ENCODE results near the gene PDAP1. TPM values are rescaled to one million over a fixed set of nuclear protein-coding genes. Genes with fewer than 3 reads are reported as not detected.
A peak's percentile ranks its signal among the peaks of the same experiment; 100 is the strongest.
"Not testable (repeated sequence)": the region's sequence is repeated elsewhere in the genome, so short reads cannot be mapped to it uniquely, and the experiment has no call there.

PDAP1 gene
- total and polyA plus RNA-seq, 2 donors, result 11.4 to 215 TPM

DNA sequence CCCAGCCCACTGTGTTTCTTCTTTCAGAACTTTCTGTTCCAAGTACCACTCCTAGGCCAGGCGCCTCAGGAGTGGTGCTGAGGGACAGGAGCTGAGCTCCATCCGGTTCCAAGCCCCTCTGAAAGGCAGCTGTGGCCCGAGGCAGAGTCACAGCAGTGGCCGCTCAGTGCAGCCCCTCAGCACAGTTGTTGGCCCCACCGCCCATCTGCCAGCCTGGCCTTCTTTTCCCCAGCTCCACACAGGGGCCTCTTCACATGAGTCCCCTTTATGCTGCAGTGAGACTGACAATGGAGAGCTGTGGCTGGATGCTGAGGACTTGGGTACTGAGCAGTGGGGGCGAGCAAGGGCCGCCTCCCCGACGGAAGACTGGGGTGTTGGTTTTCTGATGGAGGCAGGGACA is 9.9 kb upstream of the PDAP1 start:
- 89% methylated on average over 9 of the region's 9 CpGs for WGBS
- DNase-seq (ENCODE audit: extremely low spot score), result no peak
- Histone ChIP-seq H3K27ac (ENCODE audit: low read depth) (no peak overlapping the region), H3K36me3 (ENCODE audit: insufficient read depth) (peaks cover 13% of the 10 kb centered on the region), H3K4me3 (ENCODE audit: low read depth, low read length) (no peak overlapping the region), H3K4me1 (ENCODE audit: insufficient read depth) (no peaks in the 10 kb centered on the region)

DNA sequence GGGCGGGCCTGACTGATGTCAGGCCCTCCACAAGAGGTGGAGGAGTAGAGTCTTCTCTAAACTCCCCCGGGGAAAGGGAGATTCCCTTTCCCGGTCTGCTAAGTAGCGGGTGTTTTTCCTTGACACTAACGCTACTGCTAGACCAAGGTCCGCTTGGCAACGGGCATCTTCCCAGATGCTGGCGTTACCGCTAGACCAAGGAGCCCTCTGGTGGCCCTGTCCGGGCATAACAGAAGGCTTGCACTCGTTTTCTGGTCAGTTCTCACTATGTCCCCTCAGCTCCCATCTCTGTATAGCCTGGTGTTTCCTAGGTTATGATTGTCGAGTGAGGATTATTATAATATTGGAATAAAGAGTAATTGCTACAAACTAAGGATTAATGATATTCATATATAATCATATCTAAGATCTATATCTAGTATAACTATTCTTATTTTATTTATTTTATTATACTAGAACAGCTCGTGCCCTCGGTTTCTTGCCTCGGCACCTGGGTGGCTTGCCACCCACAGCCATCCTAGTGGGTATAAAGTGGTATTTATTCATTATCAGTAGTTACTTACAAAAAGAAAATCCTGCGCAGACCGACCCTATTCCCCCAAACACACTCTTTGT is 7.2 kb upstream of the PDAP1 start:
- not testable (repeated sequence) for H3K27ac ChIP-seq (ENCODE audit: low read depth); H3K4me1 ChIP-seq (ENCODE audit: insufficient read depth); H3K4me3 ChIP-seq (ENCODE audit: low read depth, low read length); DNase-seq (ENCODE audit: extremely low spot score)
- H3K36me3 ChIP-seq (ENCODE audit: insufficient read depth), result peaks cover 13% of the 10 kb centered on the region
- 56% methylated on average over 17 of the region's 17 CpGs for WGBS

DNA sequence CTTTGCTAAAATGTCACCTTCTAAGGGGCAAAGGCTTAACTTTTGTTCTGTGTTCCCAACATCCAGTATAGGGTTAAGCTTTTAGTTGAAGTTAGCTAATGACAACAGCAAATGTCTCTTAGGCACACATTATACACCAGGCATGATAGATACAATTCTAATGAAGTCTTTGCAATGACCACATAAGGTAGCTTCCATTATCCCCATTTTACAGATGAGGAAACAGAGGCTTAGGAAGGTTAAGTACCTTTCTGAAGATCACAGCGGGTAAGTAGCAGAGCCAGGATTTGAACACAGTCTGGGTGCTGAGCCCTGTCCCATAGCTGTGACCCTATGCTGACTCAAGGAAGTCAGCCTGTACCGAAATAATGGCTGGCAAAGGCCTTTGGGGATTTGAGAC is 2.2 kb upstream of the PDAP1 start:
- no peak for DNase-seq (ENCODE audit: extremely low spot score)
- WGBS, result 96% methylated on average over 2 of the region's 2 CpGs
- Histone ChIP-seq H3K36me3 (ENCODE audit: insufficient read depth) (no peaks in the 10 kb centered on the region), H3K4me1 (ENCODE audit: insufficient read depth) (peaks cover 1% of the 10 kb centered on the region), H3K27ac (ENCODE audit: low read depth) (no peak overlapping the region), H3K4me3 (ENCODE audit: low read depth, low read length) (no peak overlapping the region)

DNA sequence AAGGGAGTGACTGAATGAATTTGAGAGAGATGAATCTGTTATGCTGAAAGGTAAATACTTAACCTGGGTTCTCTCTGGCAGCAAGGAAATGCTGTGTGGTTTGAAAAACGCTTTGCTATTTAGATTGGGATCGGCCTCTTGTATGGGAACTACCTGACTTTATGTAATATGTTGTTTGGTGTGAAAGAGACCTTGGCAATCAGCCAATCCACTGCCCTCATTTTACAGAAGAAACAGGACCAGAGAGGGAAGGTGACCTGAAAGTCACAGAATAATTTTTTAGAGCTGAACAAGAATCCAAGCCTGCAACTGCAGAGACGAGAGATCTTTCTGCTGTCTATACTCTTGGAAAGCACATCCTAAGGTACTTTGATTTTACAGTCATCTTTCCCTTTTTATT is 1.4 kb upstream of the PDAP1 start:
- H3K4me1 ChIP-seq (ENCODE audit: insufficient read depth), result peaks cover 1% of the 10 kb centered on the region
- H3K4me3 ChIP-seq (ENCODE audit: low read depth, low read length), result peak overlapping the region; percentile 90
- H3K36me3 ChIP-seq (ENCODE audit: insufficient read depth), result no peaks in the 10 kb centered on the region
- no peak overlapping the region for H3K27ac ChIP-seq (ENCODE audit: low read depth)
- WGBS, result 49% methylated on average over 3 of the region's 3 CpGs
- no peak for DNase-seq (ENCODE audit: extremely low spot score)

DNA sequence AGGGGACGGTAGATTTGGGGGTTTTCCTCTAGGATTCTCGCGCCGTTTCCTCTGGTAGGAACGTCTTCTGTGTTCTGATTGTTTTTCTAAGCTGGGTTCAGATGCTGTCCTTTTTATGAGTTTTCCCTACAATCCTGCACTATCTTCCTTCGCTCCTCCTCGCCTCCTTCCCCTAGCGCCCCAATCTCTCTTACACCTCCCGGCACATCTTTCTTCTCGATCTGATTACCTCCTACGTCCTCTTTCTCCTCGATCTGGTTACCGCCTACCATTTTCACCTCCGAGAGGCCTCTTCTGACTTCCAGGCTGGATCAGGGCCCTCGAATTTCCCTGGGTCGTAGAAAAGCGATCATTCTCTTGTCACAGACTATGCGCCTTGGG is 785 bp upstream of the PDAP1 start:
- Histone ChIP-seq H3K4me3 (ENCODE audit: low read depth, low read length) (peak overlapping the region; percentile 90), H3K4me1 (ENCODE audit: insufficient read depth) (peaks cover 1% of the 10 kb centered on the region), H3K27ac (ENCODE audit: low read depth) (peak overlapping the region; percentile 86), H3K36me3 (ENCODE audit: insufficient read depth) (no peaks in the 10 kb centered on the region)
- DNase-seq (ENCODE audit: extremely low spot score), result no peak
- WGBS, result under 1% methylated on average over 18 of the region's 18 CpGs

DNA sequence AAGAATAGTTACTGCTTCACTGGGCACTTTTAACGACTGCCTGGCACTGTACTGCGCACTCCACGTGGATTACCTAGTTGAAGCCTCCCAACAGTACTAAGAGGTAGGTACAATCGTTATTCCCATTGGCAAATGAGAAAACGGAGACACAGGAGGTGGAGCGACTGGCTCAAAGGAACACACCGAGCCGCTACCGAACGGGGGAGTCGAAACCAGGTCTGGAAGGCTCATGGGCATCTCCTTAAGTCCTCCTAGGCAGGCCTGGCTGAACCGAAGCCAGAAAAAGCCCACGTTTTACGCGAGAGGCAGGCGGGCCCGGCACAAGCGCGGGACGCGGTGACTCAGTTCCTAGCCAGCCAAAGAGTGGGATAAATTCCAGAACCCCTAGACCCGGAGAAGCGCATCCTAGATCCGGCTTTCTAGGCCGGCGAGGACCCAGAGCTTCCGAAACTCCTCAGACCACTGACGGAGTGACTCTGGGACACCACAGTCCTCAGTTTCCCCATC is 472 bp downstream of the PDAP1 start:
- no peak for DNase-seq (ENCODE audit: extremely low spot score)
- Histone ChIP-seq H3K27ac (ENCODE audit: low read depth) (peak overlapping the region; percentile 95), H3K4me3 (ENCODE audit: low read depth, low read length) (peak overlapping the region; percentile 90), H3K36me3 (ENCODE audit: insufficient read depth) (no peaks in the 10 kb centered on the region), H3K4me1 (ENCODE audit: insufficient read depth) (peaks cover 1% of the 10 kb centered on the region)
- under 1% methylated on average over 28 of the region's 28 CpGs for WGBS

DNA sequence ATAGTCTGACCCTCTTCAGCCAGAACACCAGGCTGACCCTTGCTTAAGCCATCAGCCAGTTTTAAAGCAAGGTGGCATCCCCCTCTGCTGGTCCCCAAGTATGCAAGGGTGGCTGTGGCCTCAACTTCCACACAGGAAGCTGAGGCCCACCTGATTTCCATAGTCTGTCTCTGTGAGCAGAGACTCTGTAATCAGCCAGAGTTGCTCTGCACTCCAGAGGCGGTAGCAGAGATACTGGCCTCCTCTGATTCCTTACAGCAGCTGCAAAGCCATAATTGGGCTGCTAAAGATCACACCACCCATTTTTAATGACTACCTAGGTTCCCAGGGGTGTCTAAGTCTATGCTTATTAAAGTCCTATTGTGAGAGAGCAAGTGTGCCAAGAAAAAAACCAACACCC is 1.8 kb downstream of the PDAP1 start:
- Histone ChIP-seq H3K4me1 (ENCODE audit: insufficient read depth) (peaks cover 1% of the 10 kb centered on the region), H3K4me3 (ENCODE audit: low read depth, low read length) (no peak overlapping the region)
- no peak for DNase-seq (ENCODE audit: extremely low spot score)

DNA sequence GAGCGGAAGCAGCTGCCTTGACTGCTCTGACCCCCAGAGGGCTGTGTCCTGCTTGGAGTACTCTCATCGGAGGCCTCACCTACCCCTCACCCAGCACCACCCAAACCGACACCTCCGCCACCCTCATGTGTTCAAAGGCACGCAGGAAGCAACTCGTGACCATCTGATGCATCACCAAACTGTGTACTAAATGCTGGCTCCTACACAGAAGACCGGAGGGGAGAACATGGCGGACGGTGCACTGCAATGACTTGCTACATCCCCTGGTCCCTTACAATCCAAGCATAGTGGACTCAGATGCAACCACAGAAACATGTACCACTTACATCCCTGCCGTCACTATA is 3.4 kb downstream of the PDAP1 start:
- Histone ChIP-seq H3K4me3 (ENCODE audit: low read depth, low read length) (no peak overlapping the region), H3K27ac (ENCODE audit: low read depth) (no peak overlapping the region), H3K36me3 (ENCODE audit: insufficient read depth) (peaks cover 6% of the 10 kb centered on the region), H3K4me1 (ENCODE audit: insufficient read depth) (no peaks in the 10 kb centered on the region)
- no peak for DNase-seq (ENCODE audit: extremely low spot score)
- WGBS, result 94% methylated on average over 10 of the region's 10 CpGs

More for the DNA sequence above, 1.8 kb downstream of the PDAP1 start:
- Histone ChIP-seq H3K36me3 (ENCODE audit: insufficient read depth) (no peaks in the 10 kb centered on the region), H3K27ac (ENCODE audit: low read depth) (no peak overlapping the region)
- whole genome bisulfite sequencing, result 58% methylated on average over 1 of the region's 1 CpG

DNA sequence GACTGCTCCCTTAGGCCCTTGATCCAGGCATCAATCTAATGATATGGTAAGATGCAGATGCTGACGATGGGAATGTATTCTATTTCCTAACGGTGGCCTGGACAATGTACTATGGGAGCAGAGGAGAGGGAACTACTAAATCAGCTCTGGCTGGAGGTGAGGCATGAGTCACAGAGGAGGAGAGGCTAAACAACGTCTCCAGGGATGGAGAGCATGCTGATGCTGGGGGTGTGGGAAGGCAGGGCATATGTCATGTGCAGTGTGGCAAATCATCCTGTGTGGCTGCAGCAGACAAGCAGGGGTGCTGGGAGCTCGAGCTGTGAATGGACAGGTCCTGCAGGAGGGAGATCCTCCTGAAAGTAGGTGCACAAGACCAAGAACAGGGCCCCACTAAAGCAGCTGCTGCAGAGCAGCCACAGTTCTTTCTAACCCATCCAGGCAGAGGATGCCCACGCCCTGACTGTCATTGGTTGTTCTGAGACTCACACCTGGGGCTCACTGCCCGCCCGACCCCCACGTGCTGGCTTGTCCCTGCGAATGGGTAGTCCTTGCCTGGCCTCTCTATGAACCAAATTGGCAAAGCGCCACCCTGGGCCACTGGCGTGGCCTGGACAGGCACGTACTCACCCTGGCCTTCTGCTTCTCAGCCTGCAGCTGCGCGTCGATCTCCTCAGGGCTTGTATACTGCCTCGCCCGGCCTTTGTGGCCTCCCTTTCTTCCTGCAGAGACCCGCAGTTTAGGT is 4.0 kb downstream of the PDAP1 start:
- no peak for DNase-seq (ENCODE audit: extremely low spot score)
- peaks cover 7% of the 10 kb centered on the region for H3K36me3 ChIP-seq (ENCODE audit: insufficient read depth)

DNA sequence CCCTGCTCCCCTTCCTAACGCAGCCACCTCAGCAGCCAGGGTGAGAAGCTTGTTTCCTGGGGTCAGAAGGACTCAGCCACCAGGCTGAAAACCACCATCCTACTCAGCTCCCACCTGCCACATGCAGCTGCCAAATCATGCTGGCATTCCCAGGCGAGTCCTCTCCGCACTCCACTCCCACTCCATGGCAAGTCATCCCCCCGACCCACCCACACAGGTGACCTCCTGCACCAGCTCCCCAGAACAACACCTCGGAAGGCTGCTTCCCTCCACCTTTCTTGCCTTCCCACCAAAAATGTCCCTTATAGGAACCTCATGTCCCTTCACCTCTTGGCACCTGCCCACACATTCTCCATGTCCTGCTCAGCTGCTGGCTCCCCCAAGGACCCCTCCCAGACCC is 4.6 kb downstream of the PDAP1 start:
- 91% methylated on average over 5 of the region's 5 CpGs for WGBS
- DNase-seq (ENCODE audit: extremely low spot score), result no peak
- Histone ChIP-seq H3K36me3 (ENCODE audit: insufficient read depth) (peaks cover 7% of the 10 kb centered on the region), H3K4me3 (ENCODE audit: low read depth, low read length) (no peak overlapping the region), H3K27ac (ENCODE audit: low read depth) (no peak overlapping the region), H3K4me1 (ENCODE audit: insufficient read depth) (no peaks in the 10 kb centered on the region)

More for the DNA sequence above, 4.0 kb downstream of the PDAP1 start:
- Histone ChIP-seq H3K4me3 (ENCODE audit: low read depth, low read length) (no peak overlapping the region), H3K27ac (ENCODE audit: low read depth) (no peak overlapping the region), H3K4me1 (ENCODE audit: insufficient read depth) (no peaks in the 10 kb centered on the region)
- whole genome bisulfite sequencing, result 81% methylated on average over 18 of the region's 18 CpGs

DNA sequence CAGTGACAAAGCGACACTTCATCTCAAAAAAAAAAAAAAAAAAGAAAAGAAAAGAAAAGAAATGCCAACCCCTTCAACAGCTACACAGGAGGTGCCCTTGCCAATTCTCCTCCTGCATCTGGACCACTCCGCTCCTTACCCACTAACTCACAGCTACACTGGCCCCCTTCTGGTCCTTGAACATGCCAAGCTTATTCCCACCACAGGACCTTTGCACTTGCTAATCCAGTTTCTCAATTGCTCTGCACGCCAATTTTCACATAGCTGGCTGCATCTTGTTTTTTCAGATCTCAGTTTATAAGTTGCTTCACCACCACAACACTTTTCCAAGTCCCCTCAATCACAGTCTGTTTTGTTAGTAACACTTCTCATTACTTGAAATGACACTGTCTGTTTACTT is 5.5 kb downstream of the PDAP1 start:
- Histone ChIP-seq H3K36me3 (ENCODE audit: insufficient read depth) (peaks cover 7% of the 10 kb centered on the region), H3K4me1 (ENCODE audit: insufficient read depth) (no peaks in the 10 kb centered on the region), H3K4me3 (ENCODE audit: low read depth, low read length) (no peak overlapping the region), H3K27ac (ENCODE audit: low read depth) (no peak overlapping the region)
- no peak for DNase-seq (ENCODE audit: extremely low spot score)
- WGBS, result 96% methylated on average over 3 of the region's 3 CpGs

DNA sequence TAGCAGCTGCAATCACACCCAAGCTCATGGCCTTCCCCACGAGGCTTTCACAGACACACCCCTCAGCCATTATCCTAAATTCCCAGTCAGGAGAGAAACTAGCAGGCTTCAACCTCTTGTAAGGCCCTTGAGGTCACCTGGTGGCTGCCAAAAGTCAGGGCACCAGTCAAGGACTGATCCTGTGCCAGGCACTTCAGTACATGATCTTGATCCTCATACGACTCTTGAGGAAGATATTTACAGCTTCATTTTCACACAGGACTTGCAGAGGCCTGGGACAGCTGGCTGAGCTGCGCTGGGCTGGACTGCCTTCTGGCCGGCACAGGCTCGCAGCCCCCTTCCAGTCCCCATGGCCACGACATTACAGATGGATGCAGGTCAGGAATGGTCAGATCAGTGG is 8.8 kb downstream of the PDAP1 start:
- peaks cover 7% of the 10 kb centered on the region for H3K36me3 ChIP-seq (ENCODE audit: insufficient read depth)
- H3K4me3 ChIP-seq (ENCODE audit: low read depth, low read length), result no peak overlapping the region
- H3K27ac ChIP-seq (ENCODE audit: low read depth), result no peak overlapping the region
- no peak for DNase-seq (ENCODE audit: extremely low spot score)
- whole genome bisulfite sequencing, result 73% methylated on average over 6 of the region's 6 CpGs
- no peaks in the 10 kb centered on the region for H3K4me1 ChIP-seq (ENCODE audit: insufficient read depth)

DNA sequence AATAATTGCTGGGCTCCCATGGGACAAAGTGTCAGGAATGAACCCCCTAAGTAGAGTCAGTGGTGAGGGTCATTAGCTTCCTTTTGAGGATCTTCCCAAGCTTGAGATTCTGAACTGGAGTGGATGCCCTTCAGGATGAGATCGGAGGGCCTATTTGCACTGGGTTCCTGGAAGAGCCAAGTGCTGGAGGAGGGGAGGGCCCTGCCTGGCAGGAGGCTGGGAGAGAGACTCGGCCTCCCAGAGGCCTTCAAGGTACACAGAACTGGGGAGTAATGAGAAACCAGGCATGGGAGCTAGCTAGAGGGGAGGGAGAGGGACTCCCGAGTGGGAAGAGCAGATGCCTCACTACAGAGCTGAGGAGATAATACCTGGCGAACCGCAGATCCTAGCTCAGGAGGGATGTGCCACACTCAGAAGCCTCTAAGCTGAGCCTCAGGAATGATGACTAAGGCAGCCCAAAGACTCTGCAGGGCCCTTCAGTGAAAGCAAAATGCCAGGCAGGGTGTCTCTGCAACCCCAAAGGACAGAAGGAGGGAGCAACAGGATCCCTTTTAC is 9.4 kb downstream of the PDAP1 start:
- Histone ChIP-seq H3K4me3 (ENCODE audit: low read depth, low read length) (no peak overlapping the region), H3K4me1 (ENCODE audit: insufficient read depth) (no peaks in the 10 kb centered on the region), H3K36me3 (ENCODE audit: insufficient read depth) (peaks cover 7% of the 10 kb centered on the region), H3K27ac (ENCODE audit: low read depth) (no peak overlapping the region)
- WGBS, result 82% methylated on average over 5 of the region's 5 CpGs
- no peak for DNase-seq (ENCODE audit: extremely low spot score)

DNA sequence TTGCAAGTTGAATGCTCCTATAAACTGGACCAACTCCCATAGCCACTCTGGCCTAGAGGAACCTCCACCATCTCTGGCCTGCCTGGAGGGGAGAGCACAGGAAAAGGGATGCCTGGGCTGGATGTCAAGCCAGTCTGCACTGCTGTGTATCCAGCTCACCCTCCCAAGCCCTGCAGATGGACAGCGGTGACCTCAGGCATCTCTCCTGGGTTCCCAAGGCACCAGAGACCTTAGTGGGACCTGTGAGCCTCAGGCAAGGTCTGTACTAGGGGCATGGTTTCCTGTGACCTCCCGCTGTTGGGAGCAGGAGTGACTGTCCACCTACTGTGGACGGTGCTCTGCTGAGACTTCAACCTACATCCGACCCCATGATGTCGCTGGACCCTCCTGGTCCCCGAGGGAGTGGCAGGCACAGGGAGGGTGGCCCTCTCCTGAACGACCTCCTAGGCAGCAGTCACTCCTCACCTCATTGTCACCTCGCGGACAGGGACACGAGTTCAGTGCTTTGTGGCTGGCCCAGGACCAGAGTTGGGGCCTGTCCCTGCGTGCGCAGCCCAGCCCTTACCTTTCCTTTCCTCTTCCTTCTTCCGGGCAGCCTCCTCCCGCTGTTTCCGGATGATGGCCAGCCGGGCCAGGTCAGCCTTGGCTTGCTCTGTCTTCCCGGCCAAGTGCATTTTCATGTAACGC is 11.0 kb downstream of the PDAP1 start:
- Histone ChIP-seq H3K27ac (ENCODE audit: low read depth) (no peak overlapping the region), H3K36me3 (ENCODE audit: insufficient read depth) (peaks cover 7% of the 10 kb centered on the region), H3K4me3 (ENCODE audit: low read depth, low read length) (no peak overlapping the region), H3K4me1 (ENCODE audit: insufficient read depth) (no peaks in the 10 kb centered on the region)
- DNase-seq (ENCODE audit: extremely low spot score), result no peak
- WGBS, result 81% methylated on average over 18 of the region's 18 CpGs
